OCI-M2 (cell line): ENCODE data around the gene KEL.
"Not testable (repeated sequence)": the region's sequence is repeated elsewhere in the genome, so short reads cannot be mapped to it uniquely, and the experiment has no call there.

Experiments used
- DNase-seq: peaks from one replicate; lab custom pipeline; 2025; ENCODE audit not compliant: unreplicated experiment; lab: John Stamatoyannopoulos, UW

KEL gene, protein sequence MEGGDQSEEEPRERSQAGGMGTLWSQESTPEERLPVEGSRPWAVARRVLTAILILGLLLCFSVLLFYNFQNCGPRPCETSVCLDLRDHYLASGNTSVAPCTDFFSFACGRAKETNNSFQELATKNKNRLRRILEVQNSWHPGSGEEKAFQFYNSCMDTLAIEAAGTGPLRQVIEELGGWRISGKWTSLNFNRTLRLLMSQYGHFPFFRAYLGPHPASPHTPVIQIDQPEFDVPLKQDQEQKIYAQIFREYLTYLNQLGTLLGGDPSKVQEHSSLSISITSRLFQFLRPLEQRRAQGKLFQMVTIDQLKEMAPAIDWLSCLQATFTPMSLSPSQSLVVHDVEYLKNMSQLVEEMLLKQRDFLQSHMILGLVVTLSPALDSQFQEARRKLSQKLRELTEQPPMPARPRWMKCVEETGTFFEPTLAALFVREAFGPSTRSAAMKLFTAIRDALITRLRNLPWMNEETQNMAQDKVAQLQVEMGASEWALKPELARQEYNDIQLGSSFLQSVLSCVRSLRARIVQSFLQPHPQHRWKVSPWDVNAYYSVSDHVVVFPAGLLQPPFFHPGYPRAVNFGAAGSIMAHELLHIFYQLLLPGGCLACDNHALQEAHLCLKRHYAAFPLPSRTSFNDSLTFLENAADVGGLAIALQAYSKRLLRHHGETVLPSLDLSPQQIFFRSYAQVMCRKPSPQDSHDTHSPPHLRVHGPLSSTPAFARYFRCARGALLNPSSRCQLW

DNA sequence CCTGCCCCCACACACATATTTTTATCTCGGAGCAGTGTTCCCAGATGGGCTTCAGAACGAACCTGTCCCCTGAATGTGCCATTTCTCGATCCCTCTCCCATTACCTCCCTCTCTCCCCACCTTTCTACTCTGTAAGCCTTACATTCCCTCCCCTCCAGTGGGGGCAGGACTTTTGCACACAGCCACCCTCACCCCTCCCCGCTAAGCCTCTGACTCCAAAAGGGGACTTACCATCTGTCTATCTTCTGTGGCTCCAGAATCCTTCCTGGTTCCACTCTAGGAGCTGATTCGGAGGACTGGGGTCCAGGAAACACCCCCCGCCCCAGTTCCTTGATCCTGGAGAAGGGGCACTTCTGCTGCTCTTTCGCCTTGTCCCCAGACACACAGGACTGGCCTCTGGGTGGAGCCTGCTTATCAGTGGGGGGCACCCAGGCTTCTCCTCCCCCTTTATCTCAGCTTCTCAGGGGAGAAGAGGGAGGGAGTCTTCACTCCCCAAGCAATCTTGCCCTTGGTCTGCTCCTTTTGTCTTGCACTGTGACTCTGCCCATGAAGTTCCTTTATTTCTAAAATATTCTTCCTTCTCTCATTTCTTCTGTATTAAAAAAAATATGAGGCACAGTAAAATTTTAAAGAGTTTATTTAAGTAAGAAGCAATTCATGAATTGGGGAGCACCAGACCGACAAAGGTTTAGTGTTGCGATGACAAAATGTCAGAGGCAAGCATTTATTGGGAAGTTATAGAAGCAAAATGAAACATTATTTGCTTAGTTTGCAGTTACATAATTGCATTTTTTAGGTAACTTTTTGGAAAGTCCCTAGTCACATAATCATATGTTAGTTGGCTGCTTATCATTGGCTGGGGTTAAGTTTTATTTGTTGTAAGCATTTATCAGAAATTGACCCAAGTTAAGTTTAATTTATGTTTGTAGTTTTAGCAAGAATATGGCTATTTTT is at the start of gene KEL:
Gene KEL (minus strand): TSS at position 391 of the 954 bp plus-strand sequence. CDS start 157 bp downstream, at position 234.
- DNase-seq = peak; percentile 88

DNA sequence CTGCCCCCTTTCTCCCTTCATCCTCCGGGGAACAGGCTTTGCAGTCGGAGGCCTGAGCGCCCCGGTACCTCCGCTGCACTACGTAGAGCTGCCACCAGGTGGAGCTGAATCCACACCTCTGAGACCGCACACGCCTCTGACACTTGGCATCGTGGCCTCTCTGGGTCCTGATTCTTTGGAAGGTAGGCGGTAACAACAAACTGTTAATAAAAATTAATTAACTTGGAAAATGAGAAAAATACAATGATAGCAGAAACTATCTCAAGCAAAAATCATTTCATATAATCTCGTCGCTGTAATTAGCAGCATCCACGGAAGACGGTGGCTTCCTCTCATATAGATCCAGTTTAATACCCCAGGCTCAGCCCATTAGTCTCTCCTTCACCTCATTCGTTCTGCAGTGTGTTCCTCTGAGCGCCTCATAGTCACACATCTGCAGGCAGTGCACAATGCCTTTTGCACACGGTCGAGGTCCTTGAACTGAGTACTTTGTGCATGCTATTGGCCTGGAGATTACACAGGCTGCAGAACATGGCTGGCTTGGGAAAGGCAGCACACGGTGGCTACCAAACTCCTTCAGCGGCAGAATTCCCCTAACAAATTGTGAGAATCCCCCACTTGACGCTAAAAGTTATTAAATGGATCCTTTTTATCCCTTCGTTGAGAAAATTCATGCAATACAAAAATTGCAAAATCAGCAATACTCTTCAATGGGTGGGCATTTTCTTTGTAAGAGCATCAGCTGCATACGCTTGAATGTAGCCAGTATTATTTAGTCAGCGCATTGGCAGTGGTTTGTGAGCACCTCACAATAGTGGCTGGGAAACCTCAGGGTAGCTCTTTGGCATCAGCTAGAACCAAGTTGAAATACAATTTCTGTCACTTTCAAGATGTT is 46.1 kb upstream of the KEL start:
- DNase-seq = peak; percentile 29

DNA sequence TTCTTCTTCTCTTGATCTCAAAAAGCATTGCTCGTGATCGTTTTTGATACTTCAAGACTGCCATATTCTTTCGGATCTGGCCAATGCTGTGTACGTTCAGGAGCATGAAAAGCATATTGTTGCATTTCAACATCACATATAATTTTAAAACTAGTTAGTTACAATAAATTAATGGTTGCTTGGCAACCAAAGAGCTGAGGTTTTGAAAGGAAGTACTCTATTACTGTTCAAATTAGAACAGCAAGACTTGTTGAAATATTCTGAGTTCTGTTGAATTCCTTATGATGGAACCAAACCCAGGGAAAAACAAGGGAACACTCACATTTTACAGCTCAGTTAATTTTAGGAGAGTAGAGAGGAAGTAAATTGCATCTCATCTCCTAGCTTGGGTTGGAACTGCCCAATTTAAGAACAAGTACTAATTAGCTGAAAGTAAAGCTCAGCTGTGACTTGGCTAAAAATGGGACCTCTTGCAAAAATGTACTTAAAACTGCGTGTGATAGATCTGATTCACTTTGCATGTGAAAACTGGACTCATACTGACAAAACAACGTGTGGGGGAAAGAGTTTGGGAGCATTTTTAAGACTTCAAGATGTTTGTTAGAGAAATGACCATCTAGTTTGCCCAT is 43.6 kb upstream of the KEL start:
- no peak for DNase-seq

DNA sequence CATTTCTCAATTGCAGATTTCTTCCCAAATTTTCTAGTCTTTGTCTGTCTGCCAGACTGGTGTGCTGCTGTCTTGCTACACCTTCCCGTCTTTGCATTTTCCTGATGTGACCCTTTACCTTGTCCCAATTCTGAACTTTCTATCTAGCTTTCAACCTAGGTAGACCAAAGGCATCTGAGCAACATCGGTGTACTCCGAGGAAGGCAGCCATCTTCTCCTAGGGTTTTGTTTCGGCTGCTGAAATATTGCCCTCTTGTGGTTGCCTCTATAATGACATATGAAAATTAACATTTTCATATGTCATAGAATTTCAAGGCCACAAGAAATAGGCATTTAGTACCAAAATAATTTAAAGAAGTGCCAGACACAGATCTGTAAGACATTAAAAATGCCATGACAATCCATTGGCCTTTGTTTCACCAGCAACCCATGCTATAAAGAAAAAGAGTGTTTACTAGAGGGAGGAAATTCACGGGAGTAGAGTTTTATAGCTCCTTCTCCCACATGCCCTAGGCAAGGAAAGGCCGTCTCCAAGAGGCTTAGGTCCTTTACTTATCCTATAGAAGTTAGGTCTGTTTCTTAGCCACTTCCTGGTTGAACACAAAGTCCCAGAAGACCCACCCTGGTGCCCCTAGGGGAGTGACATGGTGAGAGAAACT is 41.4 kb upstream of the KEL start:
- no peak for DNase-seq

DNA sequence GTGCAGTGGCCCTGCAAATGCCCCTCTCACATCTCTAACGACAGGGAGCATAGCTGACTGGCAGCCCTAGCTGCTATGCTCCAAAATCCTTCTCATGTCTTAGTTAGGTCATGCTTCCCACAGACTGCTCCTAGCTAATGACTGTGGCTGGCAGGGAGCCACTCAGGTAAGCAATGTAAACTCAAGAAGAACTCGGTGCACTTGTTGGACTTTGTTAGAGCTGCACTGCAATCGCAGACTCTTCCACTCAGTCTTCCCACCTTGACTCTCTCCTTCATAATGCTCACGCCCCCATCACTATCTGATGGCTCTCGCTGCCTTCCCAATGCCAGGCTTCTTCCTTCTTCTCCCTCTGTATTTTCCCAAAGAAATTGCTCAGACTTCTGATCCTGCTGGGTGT is 40.7 kb upstream of the KEL start:
- DNase-seq = no peak

DNA sequence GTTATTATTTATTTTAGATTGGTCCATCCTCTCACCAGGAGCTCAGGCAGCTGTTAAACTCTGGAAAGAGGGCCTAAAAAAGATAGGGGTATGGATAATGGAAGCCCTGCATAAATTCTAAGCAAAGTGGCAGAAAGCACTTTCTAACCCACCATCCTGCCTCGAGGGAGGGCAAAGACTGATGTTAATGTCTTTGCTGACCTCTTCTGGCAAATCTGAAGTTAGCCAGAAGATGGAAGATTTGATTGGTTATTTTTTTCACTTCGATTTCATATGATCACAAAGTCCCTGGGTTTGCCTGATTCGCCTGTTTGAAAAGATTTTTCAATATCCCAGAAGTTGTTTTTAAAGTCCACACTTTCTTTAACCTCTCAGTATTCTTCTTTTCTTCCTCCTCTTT is 39.9 kb upstream of the KEL start:
- no peak for DNase-seq

DNA sequence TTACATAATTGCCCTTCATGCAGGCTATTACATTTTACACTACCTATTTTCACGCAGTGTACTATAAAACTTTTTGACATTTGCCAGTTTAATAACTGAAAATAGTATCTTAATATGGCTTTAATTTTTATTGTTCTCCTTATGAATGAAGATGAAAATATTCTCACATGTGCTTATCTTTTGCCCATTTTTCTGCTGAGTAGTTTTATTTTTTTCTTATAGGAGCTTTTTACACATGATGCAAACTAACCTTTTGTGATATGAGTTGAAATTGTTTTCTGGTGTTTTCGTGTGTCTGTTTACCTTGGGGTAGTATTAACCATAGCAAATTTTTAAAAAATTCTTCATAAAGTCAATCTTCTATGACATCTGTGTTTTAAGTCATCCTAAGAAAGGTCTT is 38.5 kb upstream of the KEL start:
- no peak for DNase-seq

DNA sequence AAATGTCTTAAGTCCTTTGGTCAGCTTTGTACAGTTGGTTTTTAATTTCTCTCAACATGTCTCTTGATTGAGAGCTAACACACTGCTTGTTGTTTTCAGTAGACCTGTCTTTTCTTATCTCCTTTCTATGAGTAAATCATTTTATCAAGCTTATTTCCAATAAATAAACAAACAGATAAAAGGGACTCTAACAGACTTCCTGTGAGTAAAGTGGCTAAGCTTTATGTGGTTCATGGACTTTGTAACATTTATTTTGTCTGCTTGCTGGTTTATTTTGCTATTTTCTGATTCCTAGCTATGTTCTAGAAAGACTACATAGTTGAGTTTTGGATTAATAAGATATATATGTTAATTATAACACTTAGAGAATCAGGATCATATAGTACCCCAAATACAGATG is 37.6 kb upstream of the KEL start:
- no peak for DNase-seq

DNA sequence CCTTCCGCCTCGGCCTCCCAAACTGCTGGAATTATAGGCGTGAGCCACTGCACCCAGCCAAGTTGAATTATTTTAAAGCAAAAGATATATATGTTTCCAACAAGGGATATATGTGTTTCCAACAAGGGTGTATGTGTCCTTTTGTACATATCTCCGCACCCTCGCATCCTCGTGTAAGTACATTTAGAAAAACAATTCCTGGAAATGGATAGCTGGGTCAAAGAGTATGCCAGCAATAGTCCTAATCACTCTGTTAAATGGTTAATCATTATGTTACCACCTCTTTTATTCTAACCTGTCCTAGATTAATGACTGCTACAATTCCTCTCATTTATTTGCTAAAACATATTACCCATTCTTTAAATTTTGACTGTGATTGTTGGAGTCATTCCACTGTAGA is 36.8 kb upstream of the KEL start:
- DNase-seq = no peak

DNA sequence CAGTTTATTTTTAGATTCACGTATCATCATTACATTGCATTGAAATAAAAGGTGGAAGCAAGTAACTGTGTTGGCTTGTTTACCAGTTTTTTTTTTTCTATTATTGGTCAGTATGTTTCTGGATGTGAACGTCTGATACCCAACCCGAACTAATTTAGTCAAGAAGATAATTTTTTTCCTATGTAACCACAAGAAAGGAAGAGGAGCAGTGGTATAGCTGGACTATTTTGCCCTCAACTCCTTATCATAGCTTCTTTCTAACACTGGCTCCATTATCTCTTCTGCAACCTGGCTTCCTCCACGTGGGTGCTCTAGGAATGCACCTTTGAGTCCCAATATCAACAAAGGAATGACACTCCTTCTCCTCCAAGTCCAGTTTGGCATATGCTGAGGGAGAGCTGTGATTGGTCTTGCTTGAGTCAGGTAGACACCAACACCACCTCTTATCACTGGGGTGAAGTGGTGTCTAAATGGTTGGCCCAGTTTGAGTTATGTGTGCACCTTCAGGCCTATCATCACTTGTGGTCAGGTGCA is 35.4 kb upstream of the KEL start:
- no peak for DNase-seq

DNA sequence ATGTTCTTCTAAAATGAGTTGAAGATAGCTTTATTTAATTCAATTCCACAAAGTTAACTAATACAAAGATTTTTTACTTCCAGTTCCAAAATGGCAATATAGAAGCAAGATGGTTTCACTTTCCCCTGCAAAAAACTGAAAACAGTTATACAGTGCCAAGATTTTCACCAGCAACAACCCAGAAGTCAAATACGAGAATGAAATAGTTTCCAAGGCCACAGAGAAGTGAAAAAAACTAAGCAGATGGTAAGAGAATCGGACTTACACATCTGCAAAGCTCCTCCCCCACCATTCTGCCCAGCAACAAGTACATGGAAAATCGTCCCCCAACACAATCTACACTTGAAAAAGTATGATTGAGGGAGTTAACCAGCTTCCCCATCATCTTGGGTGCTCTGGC is 30.3 kb upstream of the KEL start:
- no peak for DNase-seq

DNA sequence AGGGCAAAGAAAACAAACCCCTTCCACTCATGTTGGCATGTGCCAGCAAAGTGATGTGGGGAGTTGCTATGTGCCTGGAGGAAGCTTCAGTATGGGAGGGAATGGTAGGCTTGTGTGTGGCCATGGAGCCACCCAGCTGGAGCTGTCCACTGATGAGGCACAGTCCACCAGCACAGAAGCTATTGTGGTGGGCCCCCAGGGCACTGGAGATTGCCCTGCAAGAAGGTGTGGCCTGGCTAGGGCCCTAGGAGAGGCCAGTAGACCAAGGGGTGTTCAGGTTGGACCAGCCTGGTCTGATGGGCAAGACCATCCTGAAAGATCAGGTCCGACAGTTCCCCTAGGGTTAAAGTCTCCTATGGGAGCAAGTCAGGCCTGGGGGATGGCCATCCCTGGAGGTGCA is 22.1 kb upstream of the KEL start:
- DNase-seq = no peak

DNA sequence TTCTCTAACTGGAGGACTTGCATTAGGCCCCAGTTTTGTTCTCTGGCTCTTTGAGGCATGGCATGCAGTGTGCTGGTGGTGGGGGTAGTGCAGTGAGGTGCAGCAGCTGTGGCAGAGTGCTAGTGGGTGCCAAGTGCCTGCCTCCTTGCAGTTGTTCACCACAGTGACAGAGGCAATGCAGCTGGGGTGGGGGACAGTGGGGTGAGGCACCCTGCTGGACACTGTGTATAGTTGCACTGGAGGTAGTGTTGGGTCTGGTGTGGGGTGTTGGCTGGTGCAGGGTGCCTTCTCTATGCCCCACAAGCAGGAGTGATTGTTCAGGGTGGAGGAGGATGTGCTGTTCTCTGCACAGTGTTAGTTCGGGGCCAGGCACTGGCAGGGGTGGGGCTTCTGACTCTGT is 21.7 kb upstream of the KEL start:
- DNase-seq = no peak

DNA sequence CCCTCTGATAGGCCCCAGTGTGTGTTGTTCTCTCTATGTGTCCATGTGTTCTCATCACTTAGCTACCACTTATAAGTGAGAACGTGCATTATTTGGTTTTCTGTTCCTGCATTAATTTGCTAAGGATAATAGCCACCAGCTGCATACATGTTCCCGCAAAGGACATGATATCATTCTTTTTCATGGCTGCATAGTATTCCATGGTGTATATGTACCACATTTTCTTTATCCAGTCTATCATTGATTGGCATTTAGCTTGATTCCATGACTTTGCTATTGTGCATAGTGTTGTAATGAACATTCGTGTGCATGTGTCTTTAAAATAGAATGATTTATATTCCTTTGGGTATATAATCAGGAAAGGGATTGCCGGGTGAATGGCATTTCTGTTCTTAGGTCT is 16.2 kb upstream of the KEL start:
- DNase-seq = not testable (repeated sequence)

DNA sequence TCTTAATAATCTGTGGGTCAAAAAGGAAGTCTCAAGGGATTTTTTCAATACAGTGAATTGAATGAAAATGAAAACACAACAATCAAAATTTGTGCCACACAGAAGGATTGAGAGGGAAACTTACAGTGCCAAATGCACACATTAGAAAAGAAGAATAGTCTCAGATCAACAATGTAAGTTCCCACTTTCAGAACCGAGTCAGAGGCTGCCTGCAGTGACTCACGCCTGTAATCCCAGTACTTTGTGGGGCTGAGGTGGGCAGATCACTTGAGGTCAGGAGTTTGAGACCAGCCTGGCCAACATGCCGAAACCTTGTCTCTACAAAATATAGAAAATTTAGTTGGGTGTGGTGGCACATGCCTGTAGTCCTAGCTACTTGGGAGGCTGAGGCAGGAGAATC is 12.5 kb upstream of the KEL start:
- DNase-seq = no peak

DNA sequence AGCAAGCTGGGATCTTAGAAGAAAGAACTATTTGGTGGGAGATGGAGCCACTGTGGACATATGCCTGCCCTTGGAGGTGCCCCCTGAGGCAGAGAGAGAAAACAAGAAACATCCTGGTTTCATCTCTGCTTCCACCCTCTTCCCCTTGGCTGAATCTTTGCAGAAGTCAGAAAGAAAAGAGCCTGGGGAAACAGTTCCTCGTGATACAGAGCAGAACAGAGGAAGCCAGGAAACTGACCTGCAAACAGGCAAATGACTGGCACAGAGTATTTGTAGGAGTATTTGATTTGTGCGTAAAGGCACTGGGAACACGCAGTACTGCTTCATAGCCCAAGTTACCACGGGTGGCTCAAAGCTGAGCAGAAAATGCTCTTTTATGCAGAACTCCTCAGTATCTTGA is 7.0 kb upstream of the KEL start:
- DNase-seq = no peak

DNA sequence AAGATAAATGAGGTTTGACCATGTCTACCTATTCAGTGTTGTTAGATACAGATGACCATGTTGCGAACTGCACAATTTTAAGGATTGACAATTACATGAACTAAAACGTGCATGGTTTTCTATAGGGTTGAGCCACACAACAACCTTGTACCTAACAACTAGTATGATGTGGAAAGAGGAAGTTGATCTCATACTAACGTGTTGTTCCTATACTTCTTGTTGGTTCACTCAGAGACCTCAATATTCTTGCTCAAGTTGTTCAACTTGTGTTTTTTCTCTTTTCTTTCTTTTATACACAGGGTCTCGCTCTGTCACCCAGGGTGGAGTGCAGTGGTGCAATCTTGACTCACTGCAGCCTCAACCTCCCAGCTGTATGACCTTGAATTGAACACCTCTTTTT is 6.1 kb upstream of the KEL start:
- DNase-seq = no peak

DNA sequence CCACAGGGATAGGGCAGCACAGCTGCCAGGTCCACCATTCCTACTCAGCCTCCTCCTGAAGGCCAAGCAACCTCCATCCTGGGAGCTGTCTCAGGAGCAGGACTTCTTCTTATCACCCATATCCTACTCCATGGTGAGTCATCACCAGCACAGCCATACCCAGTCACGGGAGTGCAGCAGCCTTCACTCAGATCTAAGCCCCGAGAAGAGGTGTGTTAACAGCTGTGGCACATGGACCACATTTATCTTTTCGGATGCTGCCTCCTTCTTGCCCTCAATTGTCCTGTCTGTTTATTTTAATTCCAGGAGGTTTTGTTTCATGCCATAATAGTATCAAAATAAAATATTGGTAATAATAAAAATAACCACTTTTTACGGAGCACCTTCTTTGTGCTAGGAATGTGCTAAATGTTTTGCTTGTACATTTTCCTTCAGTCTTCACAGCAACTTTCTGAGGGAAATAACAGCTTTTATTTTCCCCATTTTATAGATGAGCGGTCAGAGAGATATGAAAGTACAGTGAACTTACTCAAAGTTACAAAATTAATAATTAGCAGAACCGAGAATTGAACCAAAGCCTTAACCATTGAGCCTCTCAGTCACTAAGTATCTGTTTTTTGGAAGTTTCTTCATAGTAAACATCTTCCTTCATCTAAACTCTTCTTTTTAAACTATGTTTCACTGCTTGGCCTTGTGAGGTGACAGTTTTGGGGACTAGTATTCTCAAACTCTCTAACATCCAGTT is 2.5 kb upstream of the KEL start:
- DNase-seq = no peak

DNA sequence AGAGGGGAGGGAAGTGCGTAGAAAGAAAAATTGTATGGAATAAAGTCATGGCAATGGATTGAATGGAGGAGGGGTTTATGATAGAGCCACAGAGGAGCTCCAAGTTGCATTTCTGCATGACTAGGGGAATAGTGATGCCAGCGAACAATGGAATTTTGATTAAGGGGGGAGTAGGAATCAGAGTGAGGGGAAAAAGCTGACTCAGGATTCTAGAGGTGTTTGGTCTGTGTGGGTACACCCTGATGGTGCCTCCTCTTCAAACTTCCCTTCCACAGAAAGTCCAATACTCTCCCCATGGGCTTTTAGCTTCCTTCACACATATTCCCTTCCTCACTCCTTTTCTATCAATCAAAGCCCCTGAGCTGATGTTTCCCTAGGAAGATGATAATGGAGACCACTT is 1.8 kb upstream of the KEL start:
- DNase-seq = no peak
